ENCODE measurements around the gene CDK17. TPM values are rescaled to one million over a fixed set of nuclear protein-coding genes. Genes with fewer than 3 reads are reported as not detected.

Gene CDK17
- total and polyA plus RNA-seq, 2 of the 8 experiments (the other 6 are each of a cell fraction or from before 2014, with no cell fraction given): 5.8 to 20.0 TPM

- TF ChIP-seq CHD2 (IDR thresholded peaks at IDR 0.05; ENCODE audit: low read length) (no peak), ATF3 (IDR thresholded peaks at IDR 0.05; ENCODE audit: insufficient read depth, low read depth, low read length) (no peak), RXRA (IDR thresholded peaks at IDR 0.05; ENCODE audit: insufficient read depth, low read depth, low read length) (no peak)
Measured at GRCh38 chr12:96378319-96378718, 21.9 kb downstream of the CDK17 start (continued).
